VCaP (cell line): ENCODE measurements around the gene LTB4R2.

Experiments used
- H3K27ac ChIP-seq: fragments of 450-650 bp; 2 replicates; pipeline ENCODE4 v1.5.1; 2017
- CTCF ChIP-seq: fragments of 450-650 bp; conservative IDR thresholded peaks from 2 replicates; pipeline ENCODE4 v1.5.1; 2017; ENCODE audit warnings: mild to moderate bottlenecking, moderate library complexity

Gene LTB4R2

GRCh38 chr14:24312736-24313507, 3.0 kb downstream of the LTB4R2 start:
- TF ChIP-seq CTCF = no peak
- no peak overlapping the region for H3K27ac ChIP-seq

GRCh38 chr14:24313913-24314312, 4.0 kb downstream of the LTB4R2 start:
- no peak overlapping the region for H3K27ac ChIP-seq
- no peak for TF ChIP-seq CTCF

- no peak for TF ChIP-seq CTCF
Observed at GRCh38 chr14:24314377-24315193, 4.6 kb downstream of the LTB4R2 start.

GRCh38 chr14:24315243-24315806, 5.4 kb downstream of the LTB4R2 start:
- H3K27ac ChIP-seq = no peak overlapping the region

More at GRCh38 chr14:24314377-24315193, 4.6 kb downstream of the LTB4R2 start:
- no peak overlapping the region for H3K27ac ChIP-seq

GRCh38 chr14:24315807-24316596, 6.1 kb downstream of the LTB4R2 start:
- no peak for TF ChIP-seq CTCF
- H3K27ac ChIP-seq = no peak overlapping the region

More at GRCh38 chr14:24315243-24315806, 5.4 kb downstream of the LTB4R2 start:
- TF ChIP-seq CTCF = no peak

- TF ChIP-seq CTCF = no peak
- H3K27ac ChIP-seq = no peak overlapping the region
Observed at GRCh38 chr14:24316597-24316950, 6.6 kb downstream of the LTB4R2 start.
